CD4-positive, alpha-beta T cell treated with Interleukin-17A for 4 hours (primary cell): Measurements from ENCODE around the gene C19orf25.

ENCODE experiments used
- DNase-seq: peaks from one replicate; pipeline ENCODE4 v3.0.0-alpha.2; 2020; ENCODE audit warnings: mixed read lengths

Gene C19orf25

DNA sequence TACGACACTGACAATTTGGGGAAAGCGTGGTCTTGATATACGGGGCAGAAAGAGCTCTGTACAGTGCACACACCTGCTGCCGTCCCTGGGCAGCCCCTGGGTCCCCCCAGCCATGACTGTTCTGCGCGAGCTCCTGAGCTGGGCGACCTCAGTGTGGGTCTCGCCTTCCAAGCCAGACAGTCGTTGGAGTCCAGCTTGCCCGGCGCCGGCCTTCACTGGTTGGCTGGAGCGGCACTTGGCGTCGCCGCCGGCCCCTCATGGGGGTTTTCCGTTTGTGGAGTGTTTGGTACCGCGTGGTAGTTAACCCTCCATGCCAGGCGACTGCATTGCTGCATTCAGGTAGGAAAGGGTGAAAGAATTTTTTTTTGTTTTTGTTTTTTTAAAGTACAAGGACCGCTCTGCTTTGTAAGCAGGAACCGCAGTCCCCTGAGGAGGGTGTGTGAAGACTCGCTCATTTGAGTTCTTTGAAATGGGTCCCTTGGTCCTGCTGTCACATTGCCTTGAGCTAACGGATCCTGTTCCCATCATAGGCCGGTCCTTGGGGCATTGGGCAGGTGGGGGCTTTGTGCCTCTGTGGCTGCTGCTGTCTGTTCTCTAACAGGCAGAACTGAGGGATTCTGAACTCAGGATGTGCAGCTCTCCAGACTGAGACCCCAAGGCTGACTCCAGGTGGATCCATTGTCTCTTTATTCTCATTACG lies 51.6 kb downstream of the C19orf25 start:
- DNase-seq: no peak

DNA sequence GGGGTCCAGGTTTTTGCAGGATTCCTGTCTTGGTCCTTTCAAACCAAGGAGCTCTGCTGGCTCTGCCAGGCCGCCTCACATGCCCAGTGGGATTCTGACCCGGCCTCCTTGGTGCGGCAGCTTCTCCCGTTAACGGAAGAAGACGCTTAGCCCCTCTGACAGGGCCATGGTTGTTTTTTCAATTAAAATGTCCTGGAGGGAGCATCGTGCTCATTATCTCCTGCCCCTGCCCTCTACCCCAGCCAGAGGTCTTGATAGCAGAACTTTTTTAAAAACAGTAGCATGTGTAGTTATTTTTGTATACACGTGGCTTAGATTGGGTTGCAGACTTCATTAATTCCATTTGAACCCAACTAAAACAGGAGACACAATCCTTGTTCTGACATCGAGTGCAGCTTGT lies 52.3 kb downstream of the C19orf25 start:
- DNase-seq: no peak

DNA sequence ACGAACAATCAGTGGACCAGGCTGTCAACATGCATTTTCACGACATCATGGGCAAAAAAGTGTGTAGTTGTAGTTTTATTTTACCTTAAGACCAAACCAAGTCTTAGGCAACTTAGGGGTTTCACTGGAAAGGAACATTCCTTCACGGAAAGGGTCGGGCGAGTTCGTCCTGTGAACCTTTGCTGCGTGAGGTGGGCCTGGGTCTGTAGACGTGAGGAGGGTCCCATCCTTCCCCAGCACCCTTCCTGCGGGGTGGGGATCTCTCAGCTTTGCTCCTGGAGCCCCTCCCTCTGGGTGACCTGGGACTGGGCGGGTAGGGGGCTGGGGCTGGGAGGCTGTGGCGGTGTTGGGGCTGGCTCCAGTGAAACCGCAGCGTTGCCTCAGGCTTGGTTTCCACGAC lies 53.1 kb downstream of the C19orf25 start:
- DNase-seq: no peak

DNA sequence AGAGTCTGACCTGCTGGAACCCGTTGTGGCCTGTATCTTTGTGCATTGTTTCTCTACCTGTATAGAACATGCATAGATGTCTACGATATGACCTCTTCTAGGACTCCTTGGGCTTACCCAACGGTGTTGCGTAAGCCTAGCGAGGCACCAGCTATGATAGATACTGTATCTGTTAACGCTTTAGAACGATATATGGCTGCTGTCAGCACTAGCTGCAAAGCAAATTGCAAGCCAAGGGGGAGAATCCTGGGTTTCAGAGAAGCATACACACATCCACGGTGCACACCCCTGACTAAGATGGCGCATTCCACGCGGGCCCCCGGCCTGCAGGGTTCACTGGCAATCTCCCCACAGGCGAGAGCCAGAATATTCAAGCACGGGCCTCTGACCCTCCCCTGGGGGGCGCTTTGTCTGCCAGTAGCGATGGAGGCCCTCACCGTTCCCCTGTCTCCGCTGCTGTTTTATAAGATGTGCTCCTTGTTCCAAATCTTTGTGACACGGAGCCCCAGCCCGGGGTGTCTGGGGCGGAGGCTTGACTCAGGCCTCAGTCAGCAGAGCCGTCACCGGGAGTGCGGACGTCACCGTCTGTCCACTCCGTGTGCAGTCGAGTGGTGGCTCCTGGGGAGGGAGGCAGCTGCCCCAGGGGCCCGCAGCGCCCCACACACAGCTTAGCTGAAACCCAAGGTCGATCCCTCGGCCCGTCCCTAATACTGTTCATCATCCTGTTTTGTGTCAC lies 53.7 kb downstream of the C19orf25 start:
- DNase-seq: no peak

DNA sequence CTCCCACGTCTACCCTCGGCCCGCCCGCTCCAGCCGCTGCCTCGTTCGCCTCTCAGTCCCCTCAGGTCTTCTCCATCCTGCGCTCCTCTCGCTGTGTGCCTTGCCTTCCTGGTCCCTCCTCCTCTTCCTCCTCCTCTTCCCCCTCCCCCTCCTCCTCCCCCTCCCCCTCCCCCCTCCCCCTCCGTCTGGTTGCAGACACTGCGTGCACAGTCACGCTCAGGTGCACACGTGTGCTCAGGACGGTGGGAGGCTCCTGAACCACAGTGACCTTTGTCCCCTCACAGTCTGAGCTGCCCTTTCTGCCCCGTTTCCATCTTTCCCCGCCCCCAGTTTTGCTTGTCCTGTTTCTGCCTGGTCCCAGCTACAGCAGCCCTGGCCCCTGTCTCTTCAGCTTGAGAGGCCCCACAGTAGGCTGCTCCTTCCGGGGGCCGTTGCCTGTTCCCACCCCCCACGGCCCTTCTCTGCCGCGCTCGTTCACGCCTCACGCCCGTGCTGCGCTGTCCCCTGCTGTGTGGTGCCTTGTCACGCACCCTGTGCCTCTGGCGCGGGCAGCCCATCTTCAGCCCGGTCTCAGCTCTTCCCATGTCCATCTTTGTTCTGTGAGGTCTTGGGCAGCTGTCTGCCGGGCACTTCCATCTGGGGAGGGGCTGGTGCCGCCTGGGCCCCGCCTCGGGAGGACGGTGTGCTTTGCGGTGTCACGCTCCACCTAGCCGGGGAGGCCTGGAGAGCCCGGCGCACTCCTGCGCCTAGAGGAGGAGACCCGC lies 54.6 kb downstream of the C19orf25 start:
- DNase-seq: no peak

DNA sequence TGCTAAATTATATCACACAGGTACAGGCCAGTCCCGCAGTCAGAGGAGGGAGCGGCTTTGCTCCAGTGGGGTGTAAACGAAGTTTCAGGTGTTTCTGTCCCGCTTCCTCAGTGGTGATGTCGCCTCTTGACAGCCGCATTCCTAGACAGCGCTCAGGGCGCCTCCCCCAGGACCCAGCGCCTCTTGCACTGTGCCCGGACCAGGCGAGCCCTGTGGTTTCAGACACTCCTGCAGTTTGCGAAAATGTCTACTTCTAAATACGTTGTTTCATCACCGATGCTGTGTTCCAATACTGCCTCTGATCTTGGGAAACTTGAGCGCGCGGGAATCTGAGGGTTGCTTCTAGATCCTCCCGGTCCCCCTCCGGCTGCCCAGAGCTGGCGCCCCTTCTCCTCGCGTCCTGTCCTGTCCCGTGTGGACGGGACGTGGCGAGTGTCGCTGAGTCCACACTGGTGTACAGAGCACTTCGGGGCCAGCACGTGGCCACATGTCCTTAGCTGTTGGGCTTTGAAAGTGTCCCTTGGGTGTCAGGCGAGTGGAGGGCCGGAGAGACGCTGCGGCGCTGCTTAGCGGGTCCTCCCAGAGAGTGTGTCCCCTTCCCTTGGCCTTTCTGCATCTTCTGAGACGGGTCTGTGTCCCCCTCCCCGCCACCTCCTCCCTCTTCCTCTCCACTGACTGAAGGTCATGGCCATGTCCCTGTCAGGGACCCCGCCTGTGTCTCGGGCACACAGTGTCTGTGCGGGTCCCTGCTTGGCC lies 55.4 kb downstream of the C19orf25 start:
- no peak for DNase-seq
